Fibroblast of lung (primary cell): ENCODE results near the gene CDH1. TPM values are rescaled to one million over a fixed set of nuclear protein-coding genes. Genes with fewer than 3 reads are reported as not detected.

ENCODE experiments used
- DNase-seq, 2 donors: peaks; one replicate each; pipeline versions ENCODE4 v3.0.0 to v3.0.0-alpha.2; 2010; ENCODE audit warnings: low read depth in 2 of 2
- H2AFZ ChIP-seq: 2 replicates; pipeline ENCODE4 v1.5.1; 2012; ENCODE audit warnings: low read length, control low read depth, inconsistent platforms
- H3K27ac ChIP-seq: 2 replicates; pipeline ENCODE4 v1.5.1; 2011; ENCODE audit warnings: low read length, control low read depth; ENCODE audit not compliant: insufficient read depth
- H3K27me3 ChIP-seq: 2 replicates; pipeline ENCODE4 v1.5.1; 2011; ENCODE audit warnings: mild to moderate bottlenecking, low read length; ENCODE audit not compliant: control insufficient read depth, insufficient read depth
- H3K36me3 ChIP-seq: 2 replicates; pipeline ENCODE4 v1.5.1; 2011; ENCODE audit warnings: low read length; ENCODE audit not compliant: control insufficient read depth, insufficient read depth
- H3K4me1 ChIP-seq: 2 replicates; pipeline ENCODE4 v1.5.1; 2011; ENCODE audit warnings: low read length; ENCODE audit not compliant: control insufficient read depth, insufficient read depth; ENCODE audit errors: extremely low read depth
- H3K4me2 ChIP-seq: 2 replicates; pipeline ENCODE4 v1.5.1; 2011; ENCODE audit warnings: low read length, control low read depth; ENCODE audit not compliant: insufficient read depth; ENCODE audit errors: extremely low read depth
- H3K4me3 ChIP-seq, 4 experiments: fragments of 200-600 bp in 1 of 4; sonication (generic) in 1 of 4; replicated peaks in 1 of 4; 2 replicates each; pipeline ENCODE4 v1.5.1; 2011 to 2016; ENCODE audit warnings: low read length in 4 of 4, low read depth in 3 of 4, mild to moderate bottlenecking in 3 of 4, control low read depth in 2 of 4, inconsistent platforms in 1 of 4, mixed read lengths in 1 of 4; ENCODE audit not compliant: insufficient read depth in 1 of 4; ENCODE audit errors: control extremely low read depth in 1 of 4
- H3K79me2 ChIP-seq: 2 replicates; pipeline ENCODE4 v1.5.1; 2012; ENCODE audit warnings: mild to moderate bottlenecking, low read length, inconsistent platforms; ENCODE audit not compliant: control insufficient read depth, insufficient read depth
- H3K9ac ChIP-seq: 2 replicates; pipeline ENCODE4 v1.5.1; 2011; ENCODE audit warnings: mild to moderate bottlenecking, low read length, control low read depth; ENCODE audit not compliant: insufficient read depth
- H3K9me3 ChIP-seq: 2 replicates; pipeline ENCODE4 v1.5.1; 2012; ENCODE audit warnings: low read depth, low read length; ENCODE audit not compliant: control insufficient read depth, insufficient read depth
- H4K20me1 ChIP-seq: 2 replicates; pipeline ENCODE4 v1.5.1; 2011; ENCODE audit warnings: low read length; ENCODE audit not compliant: control insufficient read depth, insufficient read depth; ENCODE audit errors: extremely low read depth
- CTCF ChIP-seq, 2 donors: IDR thresholded peaks in 1 of 2; conservative IDR thresholded peaks in 1 of 2; 1 replicate in 1 of 2; 2 replicates in 1 of 2; pipeline ENCODE4 v1.5.1; 2011 to 2012; ENCODE audit warnings: low read length in 2 of 2, control low read depth in 1 of 2, inconsistent platforms in 1 of 2, low read depth in 1 of 2, mild to moderate bottlenecking in 1 of 2
- EZH2 ChIP-seq: IDR thresholded peaks from 2 replicates; pipeline ENCODE4 v1.5.1; 2012; ENCODE audit warnings: low read length, control low read depth, mild to moderate bottlenecking; ENCODE audit errors: missing control alignments
- polyA minus RNA-seq: library from RNA; depleted of rRNA, polyadenylated mRNA; stranded (reverse); fragments of >200 nt; gene quantifications from 2 replicates; pipeline ENCODE4 v1.2.3, GENCODE V29; 2011; ENCODE audit warnings: low replicate concordance
- polyA plus RNA-seq, 2 donors: library from polyadenylated mRNA; depleted of rRNA in 1 of 2; stranded (reverse) in 1 of 2; unstranded in 1 of 2; fragments of >200 nt; gene quantifications; 2 replicates each; pipeline ENCODE4 v1.2.1, GENCODE V29; 2011 to 2012; ENCODE audit warnings: missing spikeins in 1 of 2
- total RNA-seq: library from RNA; depleted of rRNA; stranded (reverse); fragments of >200 nt; gene quantifications from 2 replicates; pipeline ENCODE4 v1.2.1, GENCODE V29; 2014

Gene CDH1
- total RNA-seq (under 0.01 TPM in 1 of 2 replicates, not detected in the other), polyA plus RNA-seq (0.02 and 0.24 TPM in 2 replicates), polyA minus RNA-seq (not detected in 2 replicates)
- polyA plus RNA-seq (2012), result not detected in 2 replicates

DNA sequence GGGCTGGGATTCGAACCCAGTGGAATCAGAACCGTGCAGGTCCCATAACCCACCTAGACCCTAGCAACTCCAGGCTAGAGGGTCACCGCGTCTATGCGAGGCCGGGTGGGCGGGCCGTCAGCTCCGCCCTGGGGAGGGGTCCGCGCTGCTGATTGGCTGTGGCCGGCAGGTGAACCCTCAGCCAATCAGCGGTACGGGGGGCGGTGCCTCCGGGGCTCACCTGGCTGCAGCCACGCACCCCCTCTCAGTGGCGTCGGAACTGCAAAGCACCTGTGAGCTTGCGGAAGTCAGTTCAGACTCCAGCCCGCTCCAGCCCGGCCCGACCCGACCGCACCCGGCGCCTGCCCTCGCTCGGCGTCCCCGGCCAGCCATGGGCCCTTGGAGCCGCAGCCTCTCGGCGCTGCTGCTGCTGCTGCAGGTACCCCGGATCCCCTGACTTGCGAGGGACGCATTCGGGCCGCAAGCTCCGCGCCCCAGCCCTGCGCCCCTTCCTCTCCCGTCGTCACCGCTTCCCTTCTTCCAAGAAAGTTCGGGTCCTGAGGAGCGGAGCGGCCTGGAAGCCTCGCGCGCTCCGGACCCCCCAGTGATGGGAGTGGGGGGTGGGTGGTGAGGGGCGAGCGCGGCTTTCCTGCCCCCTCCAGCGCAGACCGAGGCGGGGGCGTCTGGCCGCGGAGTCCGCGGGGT, at the start of gene CDH1:
TSS of gene CDH1 (plus strand) at position 247 of the 684 bp plus-strand sequence. CDS start at position 371, 124 bp downstream.
- no peak within 1 kb of the TSS for H3K27ac ChIP-seq
- H2AFZ ChIP-seq, result no peak within 1 kb of the TSS
- no peaks in the 10 kb centered on the region for H3K9me3 ChIP-seq
- H3K9ac ChIP-seq, result no peak within 1 kb of the TSS
- H3K4me2 ChIP-seq, result no peak within 1 kb of the TSS
- H3K27me3 ChIP-seq, result peaks cover 19% of the 10 kb centered on the region
- H3K4me3 ChIP-seq, result no peak within 1 kb of the TSS
- no peaks in the 10 kb centered on the region for H3K36me3 ChIP-seq
- H3K79me2 ChIP-seq, result no peaks in the 10 kb centered on the region
- no peak for TF ChIP-seq CTCF (conservative IDR thresholded peaks at IDR 0.05 in 1 of 2, IDR thresholded peaks at IDR 0.05 in 1 of 2; ENCODE audit: low read depth in 1 of 2, low read length in 2 of 2)
- peak; percentile 30 for TF ChIP-seq EZH2
- DNase-seq, result no peak
- no peaks in the 10 kb centered on the region for H3K4me1 ChIP-seq
- no peaks in the 10 kb centered on the region for H4K20me1 ChIP-seq

DNA sequence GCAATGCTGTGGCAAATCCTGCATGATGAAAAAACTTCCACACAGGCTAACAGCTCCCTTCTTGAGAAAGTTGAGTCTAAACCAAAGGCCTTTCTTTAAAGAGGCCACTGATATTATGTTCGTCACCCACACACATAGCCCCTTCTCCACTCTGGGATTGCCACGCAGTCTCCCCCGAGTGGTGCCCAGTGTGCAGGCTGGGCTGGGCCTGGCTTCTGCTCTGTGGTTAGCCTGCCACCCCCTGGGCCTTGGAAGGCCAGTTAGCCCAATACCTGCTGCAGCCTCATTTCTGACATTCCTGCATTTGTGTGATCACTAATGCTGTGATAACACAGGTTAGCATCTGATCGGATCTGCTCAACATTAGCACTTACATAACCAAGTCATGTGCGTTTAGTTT, 47.2 kb upstream of the CDH1 start:
- Histone ChIP-seq H3K9ac (no peak overlapping the region), H4K20me1 (no peaks in the 10 kb centered on the region), H3K36me3 (no peaks in the 10 kb centered on the region), H3K27ac (no peak overlapping the region), H3K4me2 (no peak overlapping the region), H3K9me3 (no peaks in the 10 kb centered on the region), H3K27me3 (no peaks in the 10 kb centered on the region), H3K4me1 (no peaks in the 10 kb centered on the region), H2AFZ (no peak overlapping the region), H3K4me3 (no peak overlapping the region), H3K79me2 (no peaks in the 10 kb centered on the region)
- no peak for DNase-seq
- TF ChIP-seq EZH2 (no peak), CTCF (conservative IDR thresholded peaks at IDR 0.05 in 1 of 2, IDR thresholded peaks at IDR 0.05 in 1 of 2; ENCODE audit: low read depth in 1 of 2, low read length in 2 of 2) (no peak)

- no peaks in the 10 kb centered on the region for H3K9me3 ChIP-seq
- no peak overlapping the region for H2AFZ ChIP-seq
- no peak for DNase-seq
- H3K79me2 ChIP-seq, result no peaks in the 10 kb centered on the region
- H3K36me3 ChIP-seq, result no peaks in the 10 kb centered on the region
- no peak for TF ChIP-seq EZH2
- TF ChIP-seq CTCF (conservative IDR thresholded peaks at IDR 0.05 in 1 of 2, IDR thresholded peaks at IDR 0.05 in 1 of 2; ENCODE audit: low read depth in 1 of 2, low read length in 2 of 2), result no peak
- no peak overlapping the region for H3K9ac ChIP-seq
- no peak overlapping the region for H3K27ac ChIP-seq
- no peak overlapping the region for H3K4me3 ChIP-seq
- H3K4me1 ChIP-seq, result no peaks in the 10 kb centered on the region
- H4K20me1 ChIP-seq, result no peaks in the 10 kb centered on the region
- H3K4me2 ChIP-seq, result no peak overlapping the region
- no peaks in the 10 kb centered on the region for H3K27me3 ChIP-seq
Observed at GRCh38 chr16:68695575-68695974, 41.5 kb upstream of the CDH1 start.
